Gastroesophageal sphincter (tissue), 3 donors: ENCODE results near the gene FUT8.

Source experiments
- CTCF ChIP-seq, 4 experiments: fragments of 200-600 bp in 2 of 4; fragments of 450-650 bp in 2 of 4; sonication (generic) in 1 of 4; IDR thresholded peaks; one replicate each; pipeline ENCODE4 v1.5.1; 2017 to 2019; ENCODE audit warnings: antibody characterized with exemption in 4 of 4, mild to moderate bottlenecking in 2 of 4, moderate library complexity in 2 of 4
- POLR2A ChIP-seq, 2 donors: fragments of 450-650 bp; IDR thresholded peaks; one replicate each; pipeline ENCODE4 v1.6.1; 2017; ENCODE audit warnings: antibody characterized with exemption in 2 of 2, mild to moderate bottlenecking in 2 of 2, moderate library complexity in 1 of 2
- POLR2AphosphoS5 ChIP-seq: sonication (generic); formaldehyde crosslinking; IDR thresholded peaks from one replicate; pipeline ENCODE4 v1.6.1; 2017; ENCODE audit warnings: antibody characterized with exemption

GRCh38 chr14:65738339-65738738 is 325.8 kb downstream of the FUT8 start:
- TF ChIP-seq POLR2A (IDR thresholded peaks at IDR 0.05) (no peak), POLR2AphosphoS5 (no peak), CTCF (IDR thresholded peaks at IDR 0.05) (no peak)
